Cardiac muscle cell (in vitro differentiated cells and primary cell): ENCODE measurements around the gene NPEPL1. TPM values are rescaled to one million over a fixed set of nuclear protein-coding genes. Genes with fewer than 3 reads are reported as not detected.

ENCODE experiments used
- DNase-seq, 2 donors: peaks; one replicate each; pipeline versions ENCODE4 v3.0.0 to v3.0.0-alpha.2; 2010 to 2017; ENCODE audit warnings: low read depth in 1 of 2, low spot score in 1 of 2
- H3K27ac ChIP-seq: fragments of 200-600 bp; sonication (generic); 2 replicates; pipeline ENCODE4 v1.5.1; 2016
- H3K27me3 ChIP-seq: fragments of 200-600 bp; sonication (generic); 2 replicates; pipeline ENCODE4 v1.6.0; 2016; ENCODE audit warnings: control low read depth
- H3K36me3 ChIP-seq: fragments of 200-600 bp; sonication (generic); 2 replicates; pipeline ENCODE4 v1.5.1; 2016; ENCODE audit warnings: control low read depth
- H3K4me1 ChIP-seq: fragments of 200-600 bp; sonication (generic); 2 replicates; pipeline ENCODE4 v1.8.1; 2017; ENCODE audit warnings: low read depth, mild to moderate bottlenecking, mixed run types
- H3K4me3 ChIP-seq: fragments of 200-600 bp; sonication (generic); 2 replicates; pipeline ENCODE4 v1.5.1; 2016; ENCODE audit warnings: mild to moderate bottlenecking
- H3K9me3 ChIP-seq: fragments of 200-600 bp; sonication (generic); 2 replicates; pipeline ENCODE4 v1.5.1; 2017; ENCODE audit warnings: low read depth, mild to moderate bottlenecking, control low read depth
- polyA plus RNA-seq: library from polyadenylated mRNA; unstranded; fragments of >200 nt; fragmentation: Nextera tagmentation; extraction: Ambion mirVana; gene quantifications from 2 replicates; pipeline ENCODE4 v1.2.1, GENCODE V29; 2016
- total RNA-seq: library from RNA; depleted of rRNA; stranded (reverse); fragments of >200 nt; gene quantifications from 2 replicates; pipeline ENCODE4 v1.2.3, GENCODE V29; 2016
- TF ChIP-seq, protein P1 (sequence below): IDR thresholded peaks from 2 replicates; pipeline ENCODE4 v1.5.1; 2012; ENCODE audit warnings: low read depth, mild to moderate bottlenecking, low read length

Gene NPEPL1
- total and polyA plus RNA-seq, 2 experiments from 2014 or later: 58.4 to 59.0 TPM

DNA sequence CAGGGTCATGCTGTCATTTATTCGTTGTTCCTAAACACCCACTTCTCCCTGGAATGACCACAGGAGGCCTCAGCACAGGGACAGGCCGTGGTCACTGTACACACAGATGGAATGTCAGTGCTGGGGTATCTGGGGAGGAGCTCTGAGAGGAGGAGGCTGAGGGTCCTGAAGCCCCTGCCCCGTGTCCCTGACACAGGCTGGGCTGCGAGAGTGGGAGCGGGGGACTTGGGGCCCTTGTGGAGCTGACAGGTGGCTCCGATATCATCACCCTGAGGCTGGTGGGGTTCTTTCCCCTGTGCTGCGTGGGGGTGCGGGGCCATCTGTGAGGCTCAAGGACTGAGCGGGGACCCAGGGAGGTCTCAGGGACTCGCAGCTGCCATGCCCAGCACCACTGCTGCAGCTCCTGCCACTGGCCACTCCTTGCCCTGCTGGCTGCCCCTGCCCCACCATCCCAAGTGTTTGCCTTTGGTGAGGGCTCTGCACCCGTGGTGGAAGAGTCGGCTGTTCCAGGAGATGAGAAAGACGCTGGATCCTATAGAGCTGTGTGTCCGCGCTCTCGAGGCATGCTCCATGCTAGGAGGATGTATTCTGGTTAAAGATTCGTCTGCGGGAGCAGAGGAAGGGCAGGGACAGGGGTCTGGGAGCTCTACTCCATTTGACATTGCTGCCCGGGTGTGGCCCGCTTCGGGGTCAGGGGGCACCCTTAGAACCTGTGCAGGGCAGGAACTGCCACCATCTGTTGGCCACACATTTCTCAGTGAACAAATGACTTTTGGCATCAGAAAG is 18.9 kb downstream of the NPEPL1 start:
- Histone ChIP-seq H3K4me1 (no peaks in the 10 kb centered on the region), H3K36me3 (no peaks in the 10 kb centered on the region), H3K4me3 (no peak overlapping the region), H3K9me3 (no peaks in the 10 kb centered on the region), H3K27me3 (no peaks in the 10 kb centered on the region), H3K27ac (no peak overlapping the region)
- TF ChIP-seq, protein P1, sequence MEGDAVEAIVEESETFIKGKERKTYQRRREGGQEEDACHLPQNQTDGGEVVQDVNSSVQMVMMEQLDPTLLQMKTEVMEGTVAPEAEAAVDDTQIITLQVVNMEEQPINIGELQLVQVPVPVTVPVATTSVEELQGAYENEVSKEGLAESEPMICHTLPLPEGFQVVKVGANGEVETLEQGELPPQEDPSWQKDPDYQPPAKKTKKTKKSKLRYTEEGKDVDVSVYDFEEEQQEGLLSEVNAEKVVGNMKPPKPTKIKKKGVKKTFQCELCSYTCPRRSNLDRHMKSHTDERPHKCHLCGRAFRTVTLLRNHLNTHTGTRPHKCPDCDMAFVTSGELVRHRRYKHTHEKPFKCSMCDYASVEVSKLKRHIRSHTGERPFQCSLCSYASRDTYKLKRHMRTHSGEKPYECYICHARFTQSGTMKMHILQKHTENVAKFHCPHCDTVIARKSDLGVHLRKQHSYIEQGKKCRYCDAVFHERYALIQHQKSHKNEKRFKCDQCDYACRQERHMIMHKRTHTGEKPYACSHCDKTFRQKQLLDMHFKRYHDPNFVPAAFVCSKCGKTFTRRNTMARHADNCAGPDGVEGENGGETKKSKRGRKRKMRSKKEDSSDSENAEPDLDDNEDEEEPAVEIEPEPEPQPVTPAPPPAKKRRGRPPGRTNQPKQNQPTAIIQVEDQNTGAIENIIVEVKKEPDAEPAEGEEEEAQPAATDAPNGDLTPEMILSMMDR: no peak
- DNase-seq: no peak

DNA sequence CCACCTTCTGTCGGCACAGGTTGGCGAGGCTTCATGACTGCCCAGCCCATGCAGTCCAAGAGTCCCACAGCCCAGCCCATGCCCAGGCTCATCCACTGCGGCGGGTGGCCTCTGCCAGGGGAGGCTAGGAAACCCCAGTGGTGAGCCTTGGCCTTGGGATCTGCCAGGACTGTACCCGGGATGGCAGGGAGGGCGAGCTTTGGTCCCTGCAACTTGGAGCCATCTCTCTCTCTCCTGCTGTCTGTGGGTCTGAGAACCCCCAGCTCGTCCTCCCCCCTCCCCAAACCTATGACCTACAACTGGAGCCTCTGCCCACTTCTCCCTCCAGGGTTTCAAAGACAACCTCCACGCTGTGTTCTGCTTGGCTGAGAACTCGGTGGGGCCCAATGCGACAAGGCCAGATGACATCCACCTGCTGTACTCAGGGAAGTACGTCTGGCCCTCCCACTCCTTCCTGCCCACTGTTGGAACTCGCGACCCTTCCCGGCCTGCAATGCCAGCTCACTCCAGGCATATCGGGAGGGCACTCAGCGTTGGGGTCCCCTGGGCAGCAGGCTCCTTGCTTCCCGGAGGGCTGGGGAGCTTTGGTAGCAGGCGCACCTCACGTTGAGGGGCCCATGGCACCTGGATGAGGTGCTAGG is 19.7 kb downstream of the NPEPL1 start:
- Histone ChIP-seq H3K4me1 (no peaks in the 10 kb centered on the region), H3K27me3 (no peaks in the 10 kb centered on the region), H3K4me3 (no peak overlapping the region), H3K36me3 (no peaks in the 10 kb centered on the region), H3K27ac (no peak overlapping the region), H3K9me3 (no peaks in the 10 kb centered on the region)
- TF ChIP-seq, protein P1: no peak
- DNase-seq: no peak

DNA sequence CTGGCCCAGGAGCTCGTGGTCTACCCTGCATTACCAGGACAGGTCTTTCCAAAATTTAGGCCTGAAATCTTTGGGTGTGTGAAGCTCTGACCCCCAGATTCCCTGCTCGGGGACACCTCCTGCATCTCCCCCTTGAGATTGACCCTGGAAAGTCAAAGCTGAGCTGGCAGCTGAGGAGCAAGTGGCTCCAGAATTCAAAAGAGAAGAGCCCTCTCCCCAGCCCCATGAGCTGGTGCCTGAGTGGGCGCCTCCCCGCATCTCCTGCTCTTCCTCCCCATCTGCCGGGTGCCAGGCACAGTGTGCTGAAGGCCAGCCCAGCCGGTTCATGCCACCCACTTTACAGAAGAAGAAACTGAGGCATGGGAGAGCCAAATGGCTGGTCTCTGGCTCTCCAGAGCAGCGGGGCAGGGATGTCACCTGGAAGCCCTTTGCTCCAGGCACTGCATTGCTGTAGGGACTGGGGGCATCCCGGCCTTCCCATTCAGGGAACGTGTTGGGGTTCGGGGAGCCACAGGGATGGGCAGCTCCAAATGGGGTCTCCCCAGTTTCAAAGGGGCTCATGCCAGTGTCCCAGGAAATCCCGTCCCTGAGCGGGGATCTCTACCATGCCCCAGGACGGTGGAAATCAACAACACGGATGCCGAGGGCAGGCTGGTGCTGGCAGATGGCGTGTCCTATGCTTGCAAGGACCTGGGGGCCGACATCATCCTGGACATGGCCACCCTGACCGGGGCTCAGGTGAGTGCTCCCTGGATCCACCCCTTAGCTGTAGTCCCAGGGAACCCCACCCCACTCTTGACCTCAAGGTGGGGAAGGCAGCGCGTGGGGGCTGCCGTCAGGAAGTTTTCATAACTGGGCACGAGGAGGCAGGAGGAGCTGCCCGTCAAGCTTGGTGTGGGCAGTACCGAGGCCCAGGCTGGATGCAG is 20.5 kb downstream of the NPEPL1 start:
- Histone ChIP-seq H3K27me3 (no peaks in the 10 kb centered on the region), H3K4me1 (no peaks in the 10 kb centered on the region), H3K9me3 (no peaks in the 10 kb centered on the region), H3K27ac (no peak overlapping the region), H3K4me3 (no peak overlapping the region), H3K36me3 (no peaks in the 10 kb centered on the region)
- TF ChIP-seq, protein P1: no peak
- DNase-seq: no peak

DNA sequence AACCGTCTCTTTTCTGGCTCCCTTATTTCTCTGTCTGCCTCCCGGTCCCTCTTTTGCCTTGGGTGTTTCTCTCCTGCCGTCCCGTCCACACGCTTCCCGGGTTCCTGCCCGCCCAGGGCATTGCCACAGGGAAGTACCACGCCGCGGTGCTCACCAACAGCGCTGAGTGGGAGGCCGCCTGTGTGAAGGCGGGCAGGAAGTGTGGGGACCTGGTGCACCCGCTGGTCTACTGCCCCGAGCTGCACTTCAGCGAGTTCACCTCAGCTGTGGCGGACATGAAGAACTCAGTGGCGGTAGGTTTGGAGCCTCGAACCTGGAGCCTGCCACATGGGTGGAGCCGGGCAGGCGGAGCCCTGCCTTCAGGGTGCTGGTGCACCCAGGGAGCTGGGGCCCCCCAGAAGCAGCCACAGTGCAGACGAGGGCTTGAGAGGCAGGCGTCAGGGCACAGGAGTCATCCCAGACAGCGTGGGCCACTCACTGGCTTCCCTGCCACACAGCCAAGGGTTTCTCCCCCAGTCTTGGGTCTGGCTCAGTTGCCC is 21.3 kb downstream of the NPEPL1 start:
- Histone ChIP-seq H3K36me3 (no peaks in the 10 kb centered on the region), H3K4me3 (no peak overlapping the region), H3K9me3 (no peaks in the 10 kb centered on the region), H3K27me3 (no peaks in the 10 kb centered on the region), H3K27ac (no peak overlapping the region), H3K4me1 (no peaks in the 10 kb centered on the region)
- no peak for DNase-seq
- TF ChIP-seq, protein P1: no peak

DNA sequence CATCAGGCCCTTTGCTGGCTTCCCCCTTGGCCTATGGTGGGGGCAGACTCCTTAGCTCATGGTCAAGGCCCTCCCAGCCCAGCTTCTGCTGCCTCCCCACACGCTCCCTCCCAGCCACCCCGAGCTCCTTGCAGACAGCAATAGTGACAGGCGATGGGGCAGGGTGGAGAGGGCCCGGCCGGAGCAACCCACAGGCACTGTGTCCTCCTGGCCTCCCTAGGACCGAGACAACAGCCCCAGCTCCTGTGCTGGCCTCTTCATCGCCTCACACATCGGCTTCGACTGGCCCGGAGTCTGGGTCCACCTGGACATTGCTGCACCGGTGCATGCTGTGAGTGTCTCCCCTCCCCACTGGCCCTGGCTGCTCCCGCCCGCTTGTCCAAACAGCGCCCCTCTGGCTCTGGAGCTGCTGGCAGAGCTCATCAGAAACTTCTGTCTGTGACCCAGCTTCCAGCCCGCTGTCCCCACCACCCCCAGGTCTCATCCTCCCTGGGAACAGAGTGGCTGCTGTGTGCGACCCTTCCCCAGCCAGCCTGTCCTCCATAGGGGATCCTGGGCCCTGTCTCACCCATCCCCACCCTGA is 21.8 kb downstream of the NPEPL1 start:
- no peak overlapping the region for H3K4me3 ChIP-seq
- TF ChIP-seq, protein P1: no peak
- no peaks in the 10 kb centered on the region for H3K9me3 ChIP-seq
- H3K4me1 ChIP-seq: no peaks in the 10 kb centered on the region
- no peak for DNase-seq
- no peaks in the 10 kb centered on the region for H3K36me3 ChIP-seq
- H3K27me3 ChIP-seq: no peaks in the 10 kb centered on the region
- no peak overlapping the region for H3K27ac ChIP-seq
